Myocyte (in vitro differentiated cells): ENCODE data around the gene TRAF6. TPM values are rescaled to one million over a fixed set of nuclear protein-coding genes. Genes with fewer than 3 reads are reported as not detected.
"Not testable (repeated sequence)": the region's sequence is repeated elsewhere in the genome, so short reads cannot be mapped to it uniquely, and the experiment has no call there.

Source experiments
- DNase-seq: peaks from one replicate; pipeline ENCODE4 v3.0.0-alpha.2; 2012; ENCODE audit warnings: low read depth
- total RNA-seq: library from RNA; depleted of rRNA; stranded (reverse); fragments of >200 nt; gene quantifications from 2 replicates; pipeline ENCODE4 v1.2.3, GENCODE V29; 2014

Gene TRAF6
- total RNA-seq, 1 donor from 2014 or later = 20.4 TPM

GRCh38 chr11:36493332-36493731 lies 16.7 kb downstream of the TRAF6 start:
- DNase-seq = no peak

- DNase-seq = peak; percentile 55
Measured at GRCh38 chr11:36492724-36493304, 17.3 kb downstream of the TRAF6 start.

- DNase-seq = no peak
Measured at GRCh38 chr11:36490026-36490806, 19.9 kb downstream of the TRAF6 start.

GRCh38 chr11:36488096-36488495 lies 22.0 kb downstream of the TRAF6 start:
- peak; percentile 35 for DNase-seq

GRCh38 chr11:36487619-36488018 lies 22.5 kb downstream of the TRAF6 start:
- no peak for DNase-seq

GRCh38 chr11:36485298-36486002 lies 24.6 kb downstream of the TRAF6 start:
- no peak for DNase-seq

- not testable (repeated sequence) for DNase-seq
Measured at GRCh38 chr11:36483042-36483441, 27.0 kb downstream of the TRAF6 start.

- DNase-seq = no peak
Measured at GRCh38 chr11:36480833-36481232, 29.2 kb downstream of the TRAF6 start.

GRCh38 chr11:36478700-36479329 lies 31.3 kb downstream of the TRAF6 start:
- peak; percentile 59 for DNase-seq

- DNase-seq = no peak
Measured at GRCh38 chr11:36475192-36475591, 34.9 kb downstream of the TRAF6 start.

GRCh38 chr11:36471577-36471976 lies 38.5 kb downstream of the TRAF6 start:
- no peak for DNase-seq

- peak; percentile 68 for DNase-seq
Measured at GRCh38 chr11:36469881-36470802, 39.9 kb downstream of the TRAF6 start.

- peak; percentile 81 for DNase-seq
Measured at GRCh38 chr11:36469063-36469462, 41.0 kb downstream of the TRAF6 start.

GRCh38 chr11:36467916-36468315 lies 42.2 kb downstream of the TRAF6 start:
- peak; percentile 78 for DNase-seq

GRCh38 chr11:36467012-36467411 lies 43.1 kb downstream of the TRAF6 start:
- no peak for DNase-seq

- DNase-seq = no peak
Measured at GRCh38 chr11:36465449-36466163, 44.5 kb downstream of the TRAF6 start.

- DNase-seq = no peak
Measured at GRCh38 chr11:36464720-36465119, 45.4 kb downstream of the TRAF6 start.

- no peak for DNase-seq
Measured at GRCh38 chr11:36463781-36464180, 46.3 kb downstream of the TRAF6 start.

- DNase-seq = no peak
Measured at GRCh38 chr11:36462321-36462720, 47.8 kb downstream of the TRAF6 start.

GRCh38 chr11:36460220-36460619 lies 49.9 kb downstream of the TRAF6 start:
- DNase-seq = no peak
